ENCODE measurements around the gene DCTPP1.
"Not testable (repeated sequence)": the region's sequence is repeated elsewhere in the genome, so short reads cannot be mapped to it uniquely, and the experiment has no call there.

DCTPP1 gene

DNA sequence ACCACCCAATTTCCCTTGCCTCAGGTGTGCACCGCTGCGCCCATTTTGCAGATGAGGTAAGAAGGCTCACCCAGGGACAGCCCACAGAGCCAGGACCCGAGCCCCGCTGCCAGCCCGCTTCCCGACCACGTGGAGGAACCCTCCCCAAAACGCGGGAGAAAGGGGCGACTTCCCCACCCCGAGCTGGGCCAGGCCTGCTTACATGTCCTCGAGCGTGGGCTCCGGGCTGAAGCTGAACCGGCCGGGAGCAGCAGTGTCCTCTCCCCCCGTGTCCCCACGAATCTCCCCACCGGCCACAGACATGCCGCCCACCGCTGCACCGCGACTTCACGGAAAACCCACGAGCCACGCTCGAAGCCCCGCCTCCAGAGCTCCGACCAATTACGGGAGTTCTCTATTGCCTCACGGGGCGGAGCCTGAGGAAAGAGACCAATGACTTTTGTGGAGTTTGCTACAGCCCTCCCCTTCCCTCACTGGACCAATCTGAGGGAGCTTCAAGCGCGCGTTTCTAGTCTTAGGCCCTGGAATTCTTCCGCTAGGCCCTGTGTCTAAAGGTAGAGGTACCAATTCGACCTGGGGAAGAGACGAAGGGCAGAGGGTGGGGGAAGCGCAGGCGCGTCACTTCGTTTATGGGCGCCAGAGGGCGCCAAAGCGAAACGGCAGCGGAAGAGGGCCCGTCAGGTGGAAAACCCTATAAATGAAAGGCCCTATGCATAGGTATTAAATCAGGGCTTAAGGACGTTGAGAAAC, at the start of gene DCTPP1:
DCTPP1 (minus strand) TSS at position 353 of the 750 bp plus-strand sequence; CDS start at position 303, 50 bp downstream.
- DNase-seq, result peak; percentile 99

DNA sequence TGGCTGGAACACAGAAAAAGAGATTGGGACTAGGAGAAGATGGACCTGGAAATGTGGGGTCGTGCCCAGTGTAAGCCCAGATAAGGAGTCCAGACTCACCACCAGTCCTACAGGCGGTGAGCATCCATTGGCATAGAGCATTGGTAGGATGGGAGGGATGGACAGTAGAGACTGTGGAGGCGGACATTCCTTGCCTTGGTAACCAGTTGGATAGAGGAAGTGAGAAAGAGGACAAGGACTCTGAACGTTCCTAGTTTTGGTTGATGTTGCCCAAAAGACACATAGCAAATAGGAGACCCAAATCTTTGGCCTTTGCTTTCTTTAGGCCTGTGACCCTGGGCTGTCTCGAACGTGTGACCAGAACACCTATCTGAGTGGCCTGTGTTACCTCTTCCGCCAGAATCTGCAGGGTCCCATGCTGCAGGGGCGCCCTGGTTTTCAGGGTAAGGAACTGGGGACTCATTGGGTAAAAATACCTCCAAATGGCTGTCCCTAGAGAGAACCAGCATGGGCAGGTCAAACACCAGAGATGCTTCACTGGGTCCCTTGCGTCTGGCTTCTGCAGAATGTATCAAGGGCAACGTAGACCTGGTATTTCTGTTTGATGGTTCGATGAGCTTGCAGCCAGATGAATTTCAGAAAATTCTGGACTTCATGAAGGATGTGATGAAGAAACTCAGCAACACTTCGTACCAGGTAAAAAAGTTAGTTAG, 49.1 kb upstream of the DCTPP1 start:
- no peak for DNase-seq

DNA sequence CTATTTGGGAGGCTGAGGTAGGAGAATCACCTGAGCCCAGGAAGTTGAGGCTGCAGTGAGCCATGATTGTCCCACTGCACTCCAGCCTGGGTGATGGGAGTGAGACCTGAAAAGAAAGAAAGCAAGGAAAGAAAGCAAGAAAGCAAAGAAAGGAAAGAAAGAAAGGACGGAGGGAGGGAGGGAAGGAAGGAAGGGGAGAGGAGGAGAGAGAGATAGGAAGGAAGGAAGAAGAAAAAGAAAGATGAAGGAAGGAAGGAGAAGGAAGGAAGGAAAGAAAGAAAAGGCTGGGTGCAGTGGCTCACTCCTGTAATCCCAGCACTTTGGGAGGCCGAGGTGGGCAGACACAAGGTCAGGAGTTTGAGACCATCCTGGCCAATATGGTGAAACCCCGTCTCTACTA, 47.9 kb upstream of the DCTPP1 start:
- not testable (repeated sequence) for DNase-seq

DNA sequence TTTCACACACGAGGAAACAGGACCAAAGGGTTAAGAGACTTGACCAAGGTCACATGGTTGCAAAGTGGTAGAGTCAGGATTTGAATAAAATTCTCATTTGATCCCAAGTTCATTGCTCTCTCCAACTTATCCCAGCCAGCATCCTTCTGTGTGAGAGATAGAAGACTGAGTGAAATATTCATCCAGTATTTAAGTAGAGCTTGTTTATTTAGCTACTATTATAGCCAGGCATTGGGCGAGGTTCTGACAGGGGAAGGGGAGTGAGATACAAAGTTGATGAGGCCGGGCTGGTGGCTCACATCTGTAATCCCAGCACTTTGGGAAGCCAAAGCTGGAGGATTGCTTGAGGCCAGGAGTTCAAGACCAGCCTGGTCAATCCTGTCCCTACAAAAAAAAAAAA, 47.2 kb upstream of the DCTPP1 start:
- no peak for DNase-seq

DNA sequence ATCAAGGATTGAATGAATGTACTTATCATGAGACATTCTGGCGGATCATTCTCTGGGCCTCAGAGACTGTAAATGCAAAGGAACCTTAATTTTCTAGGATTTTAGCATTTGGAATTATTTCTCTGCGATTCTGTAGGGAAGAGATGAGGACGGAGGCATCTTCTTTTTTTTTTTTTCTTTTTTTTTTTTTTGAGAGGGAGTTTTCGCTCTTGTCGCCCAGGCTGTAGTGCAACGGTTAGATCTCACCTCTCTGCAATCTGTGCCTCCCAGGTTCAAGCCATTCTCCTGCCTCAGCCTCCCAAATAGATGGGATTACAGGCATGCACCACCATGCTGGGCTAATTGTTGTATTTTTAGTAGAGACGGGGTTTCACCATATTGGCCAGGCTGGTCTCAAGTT, 44.9 kb upstream of the DCTPP1 start:
- no peak for DNase-seq

DNA sequence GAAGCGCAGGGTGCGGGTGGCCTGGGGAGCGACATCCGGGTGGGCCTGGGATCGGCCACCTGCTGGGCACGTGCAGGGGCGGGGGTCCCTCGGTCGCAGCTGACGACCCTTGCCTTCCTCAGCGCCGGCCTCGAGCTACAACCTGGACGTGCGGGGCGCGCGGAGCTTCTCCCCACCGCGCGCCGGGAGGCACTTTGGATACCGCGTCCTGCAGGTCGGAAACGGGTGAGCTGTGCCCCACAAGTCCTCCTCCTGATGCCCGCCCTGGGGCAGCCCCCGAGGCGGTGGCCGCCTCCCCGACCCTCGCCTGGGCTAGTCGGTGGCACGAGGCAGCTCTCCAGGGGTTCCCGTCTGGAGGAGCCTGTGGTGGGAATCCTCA, 44.2 kb upstream of the DCTPP1 start:
- DNase-seq, result no peak

DNA sequence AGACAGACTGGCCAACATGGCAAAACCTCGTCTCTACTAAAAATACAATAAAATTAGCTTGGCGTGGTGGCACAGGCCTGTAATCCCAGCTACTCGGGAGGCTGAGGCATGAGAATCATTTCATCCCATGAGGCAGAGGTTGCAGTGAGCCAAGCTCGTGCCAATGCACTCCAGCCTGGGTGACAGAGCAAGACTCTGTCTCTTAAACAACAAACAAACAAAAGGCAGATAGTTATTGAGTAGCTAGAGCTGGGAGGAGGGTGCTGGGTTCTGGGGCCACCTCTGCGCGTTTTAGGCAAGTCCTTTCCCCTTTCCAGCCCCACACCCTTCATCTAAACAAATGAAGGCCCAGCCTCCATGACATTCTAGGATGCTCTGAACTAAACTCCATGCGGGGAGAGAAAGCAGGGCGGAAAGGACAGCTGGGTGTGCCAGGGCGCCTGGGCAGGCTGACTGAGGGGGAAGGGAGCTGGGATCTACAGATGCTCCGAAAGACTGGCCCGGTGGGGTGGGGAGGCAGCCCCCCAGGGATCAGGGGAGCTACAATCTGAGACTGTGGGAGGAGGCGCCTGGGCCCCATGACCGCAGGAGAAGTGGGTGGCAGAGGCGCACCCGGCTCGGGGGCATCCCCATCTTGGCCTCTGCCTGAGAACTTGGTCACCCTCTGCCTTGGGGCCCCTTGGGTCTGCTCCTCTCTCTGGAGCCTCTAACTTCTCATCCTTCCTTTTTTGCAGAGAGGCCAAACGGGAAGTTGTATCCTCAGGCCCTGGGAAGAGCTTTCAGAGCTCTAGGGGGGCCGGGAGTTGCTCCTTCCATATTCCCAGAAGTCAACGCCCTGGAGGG, 43.6 kb upstream of the DCTPP1 start:
- DNase-seq, result no peak

GRCh38 chr16:30472328-30472942, 42.6 kb upstream of the DCTPP1 start, which contains the start of gene ITGAL:
Gene ITGAL (plus strand): TSS chr16:30472742. CDS start chr16:30472838, 96 bp downstream.
- DNase-seq, result no peak

- no peak for DNase-seq
Measured at GRCh38 chr16:30470632-30470995, 40.8 kb upstream of the DCTPP1 start.

- no peak for DNase-seq
Measured at GRCh38 chr16:30470170-30470512, 40.3 kb upstream of the DCTPP1 start.

GRCh38 chr16:30464078-30464477, 34.2 kb upstream of the DCTPP1 start:
- DNase-seq, result no peak

DNA sequence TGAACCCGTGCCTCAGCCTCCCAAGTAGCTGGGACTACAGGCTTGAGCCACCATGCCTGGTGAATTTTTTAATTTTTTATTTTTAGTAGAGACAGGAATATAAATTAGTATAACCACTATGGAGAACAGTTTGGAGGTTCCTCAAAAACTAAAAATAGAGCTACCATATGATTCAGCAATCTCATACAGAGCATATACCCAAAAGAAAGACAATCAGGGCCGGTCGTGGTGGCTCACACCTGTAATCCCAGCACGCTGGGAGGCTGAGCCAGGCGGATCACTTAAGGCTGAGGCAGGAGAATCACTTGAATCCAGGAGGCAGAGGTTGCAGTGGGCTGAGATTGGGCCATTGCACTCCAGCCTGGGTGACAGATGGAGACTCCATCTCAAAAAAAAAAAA, 31.6 kb upstream of the DCTPP1 start:
- DNase-seq, result not testable (repeated sequence)

GRCh38 chr16:30459456-30459855, 29.6 kb upstream of the DCTPP1 start:
- no peak for DNase-seq

DNA sequence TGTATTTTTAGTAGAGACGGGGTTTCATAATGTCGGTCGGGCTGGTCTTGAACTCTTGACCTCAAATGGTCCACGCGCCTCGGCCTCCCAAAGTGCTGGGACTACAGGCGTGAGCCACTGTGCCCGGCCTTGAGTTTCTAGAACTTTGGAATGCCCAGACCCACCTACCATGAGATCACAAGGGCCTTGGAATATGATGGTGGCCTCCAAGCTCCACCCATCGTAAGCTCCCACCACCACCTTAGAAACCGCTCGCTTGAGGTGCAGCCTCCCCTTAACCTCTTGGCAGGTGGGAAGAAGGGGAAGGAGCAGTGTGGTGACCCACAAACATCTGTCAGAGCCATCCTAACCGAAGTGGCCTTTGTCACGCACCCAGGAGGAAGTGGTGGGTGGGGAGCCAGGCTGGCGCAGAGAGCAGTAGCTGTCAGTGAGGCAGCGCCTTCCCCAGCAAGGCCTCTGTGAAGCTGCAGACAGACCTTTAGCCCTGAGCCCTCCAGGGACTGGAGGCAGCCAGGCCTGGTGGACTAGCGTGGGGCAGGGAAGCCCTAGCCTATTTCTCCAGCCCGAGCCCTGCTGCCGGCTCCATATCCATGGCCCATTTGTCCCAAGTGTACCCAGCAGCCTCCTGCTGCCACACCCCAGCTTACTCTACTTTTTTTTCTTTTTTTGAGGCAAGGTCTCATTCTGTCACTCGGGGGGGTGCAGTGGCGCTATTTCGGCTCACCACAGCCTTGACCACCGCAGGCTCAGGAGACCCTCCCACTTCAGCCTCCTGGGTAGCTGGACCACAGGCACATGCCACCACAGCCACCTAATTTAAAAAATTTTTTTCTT, 28.9 kb upstream of the DCTPP1 start:
- no peak for DNase-seq

DNA sequence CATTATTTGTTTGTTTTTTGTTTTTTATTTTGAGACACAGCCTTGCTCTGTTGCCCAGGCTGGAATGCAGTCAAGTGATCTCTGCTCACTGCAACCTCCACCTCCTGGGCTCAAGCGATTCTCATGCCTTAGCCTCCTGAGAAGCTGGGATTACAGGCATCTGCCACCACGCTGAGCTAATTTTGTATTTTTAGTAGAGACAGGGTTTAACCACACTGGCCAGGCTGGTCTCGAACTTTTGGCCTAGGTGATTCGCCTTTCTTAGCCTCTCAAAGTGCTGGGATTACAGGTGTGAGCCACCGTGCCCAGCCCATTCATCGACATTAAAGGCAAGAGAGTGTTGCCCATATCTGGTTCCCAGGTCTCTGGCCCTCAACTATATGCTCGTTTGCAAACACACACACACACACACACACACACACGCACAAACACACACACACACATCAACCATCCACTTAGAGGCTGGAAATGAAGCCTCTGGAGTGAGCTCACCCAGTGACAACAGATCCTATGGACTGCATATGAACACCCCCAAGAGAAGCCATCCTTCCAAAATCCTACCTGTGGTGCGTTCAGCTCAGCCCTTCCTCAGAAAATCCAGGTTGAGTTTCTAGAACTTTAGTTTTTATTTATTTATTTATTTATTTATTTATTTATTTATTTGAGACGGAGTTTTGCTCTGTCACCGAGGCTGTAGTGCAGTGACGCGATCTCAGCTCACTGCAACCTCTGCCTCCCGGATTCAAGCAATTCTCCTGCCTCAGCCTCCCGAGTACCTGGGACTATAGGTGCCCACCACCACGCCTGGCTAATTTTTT, 28.1 kb upstream of the DCTPP1 start:
- DNase-seq, result no peak

DNA sequence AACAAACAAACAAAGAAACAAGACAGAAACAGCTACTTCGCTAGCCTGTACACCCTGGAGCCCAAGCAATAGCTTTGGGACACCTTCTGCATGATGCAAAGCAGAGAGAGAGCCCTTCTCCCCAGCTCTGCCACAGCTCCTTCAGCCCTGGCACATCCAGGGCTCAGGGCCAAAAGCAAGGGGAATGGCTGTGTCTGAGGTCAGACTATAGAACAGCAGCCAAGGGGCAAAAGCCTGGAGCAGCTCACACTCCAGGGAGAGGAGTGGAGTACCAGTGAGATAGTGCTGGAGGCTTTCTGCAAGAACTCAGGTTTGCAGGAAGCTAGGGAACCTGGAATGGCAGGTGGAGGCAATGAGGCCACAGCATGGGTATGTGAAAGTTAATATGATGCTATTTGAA, 27.4 kb upstream of the DCTPP1 start:
- no peak for DNase-seq

DNA sequence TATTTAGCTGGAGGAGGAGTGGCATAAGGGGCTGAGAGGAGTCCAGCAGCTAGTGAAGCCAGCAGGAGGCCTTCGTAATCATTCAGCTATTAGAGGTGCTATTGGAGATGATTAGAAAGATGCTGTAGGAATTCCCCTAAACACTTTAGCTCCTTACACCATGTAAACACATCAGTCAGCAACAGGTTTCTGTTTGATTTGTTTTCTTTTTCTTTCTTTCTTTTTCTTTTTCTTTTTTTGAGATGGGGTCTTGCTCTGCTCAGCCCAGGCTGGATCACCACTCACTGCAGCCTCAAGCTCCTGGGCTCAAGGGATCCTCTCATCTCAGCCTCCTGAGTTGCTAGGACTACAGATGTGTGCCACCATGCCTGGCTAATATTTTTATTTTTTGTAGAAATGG, 26.5 kb upstream of the DCTPP1 start:
- DNase-seq, result no peak

DNA sequence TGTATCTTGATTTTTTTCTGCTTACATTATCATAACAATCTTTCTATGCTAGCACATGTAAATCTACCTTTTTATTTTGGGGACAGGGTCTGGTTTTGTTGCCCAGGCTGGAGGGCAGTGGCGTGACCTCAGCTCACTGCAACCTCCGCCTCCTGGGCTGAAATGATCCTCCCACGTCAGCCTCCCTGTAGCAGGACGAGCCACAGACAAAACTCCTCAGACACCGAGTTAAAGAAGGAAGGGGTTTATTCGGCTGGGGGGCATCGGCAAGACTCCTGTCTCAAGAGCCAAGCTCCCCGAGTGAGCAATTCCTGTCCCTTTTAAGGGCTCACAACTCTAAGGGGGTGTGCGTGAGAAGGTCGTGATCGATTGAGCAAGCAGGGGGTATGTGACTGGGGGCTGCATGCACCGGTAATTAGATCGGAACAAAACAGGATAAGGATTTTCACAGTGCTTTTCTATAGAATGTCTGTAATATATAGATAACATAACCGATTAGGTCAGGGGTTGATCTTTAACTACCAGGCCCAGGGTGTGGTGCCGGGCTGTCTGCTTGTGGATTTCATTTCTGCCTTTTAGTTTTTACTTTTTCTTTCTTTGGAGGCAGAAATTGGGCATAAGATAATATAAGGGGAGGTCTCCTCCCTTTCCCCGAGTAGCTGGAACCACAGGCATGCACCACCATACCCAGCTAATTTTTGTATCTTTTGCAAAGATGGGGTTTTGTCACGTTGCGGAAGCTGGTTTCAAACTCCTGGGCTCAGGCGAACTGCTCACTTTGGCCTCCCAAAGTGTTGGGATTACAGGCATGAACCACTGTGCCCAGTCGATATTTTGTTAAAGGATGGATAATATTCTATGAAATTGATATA, 23.1 kb upstream of the DCTPP1 start:
- not testable (repeated sequence) for DNase-seq

- DNase-seq, result no peak
Measured at GRCh38 chr16:30449116-30449435, 19.2 kb upstream of the DCTPP1 start.

DNA sequence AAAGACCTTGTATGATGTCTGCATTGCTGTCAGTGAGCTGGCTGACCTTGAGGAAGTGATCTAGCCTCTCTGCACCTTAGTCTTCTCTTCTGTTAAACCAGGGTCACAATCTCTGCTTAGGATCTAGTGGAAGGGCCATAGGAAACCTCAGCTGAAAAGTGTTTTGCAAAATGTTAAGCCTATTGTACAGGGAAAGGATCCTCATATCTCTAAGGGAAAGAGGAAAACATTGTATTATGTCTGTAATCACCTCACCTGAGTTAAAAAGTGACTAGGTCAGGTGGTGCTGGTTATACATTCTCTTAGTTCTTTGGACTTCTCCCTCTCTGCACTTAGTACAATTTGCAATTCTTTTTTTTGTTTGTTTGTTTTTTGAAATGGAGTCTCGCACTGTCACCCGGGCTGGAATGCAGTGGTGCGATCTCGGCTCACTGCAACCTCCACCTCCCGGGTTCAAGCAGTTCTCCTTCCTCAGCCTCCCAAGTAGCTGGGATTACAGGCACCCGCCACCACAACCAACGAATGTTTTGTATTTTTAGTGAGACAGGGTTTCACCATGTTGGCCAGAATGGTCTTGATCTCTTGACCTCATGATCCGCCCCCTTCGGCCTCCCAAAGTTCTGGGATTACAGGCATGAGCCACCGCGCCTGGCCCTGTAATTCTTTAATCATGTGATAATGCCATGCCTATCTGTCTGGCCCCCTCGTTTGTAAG, 17.8 kb upstream of the DCTPP1 start:
- DNase-seq, result no peak
